ENCODE measurements around the gene WDFY2.

WDFY2 gene

DNA sequence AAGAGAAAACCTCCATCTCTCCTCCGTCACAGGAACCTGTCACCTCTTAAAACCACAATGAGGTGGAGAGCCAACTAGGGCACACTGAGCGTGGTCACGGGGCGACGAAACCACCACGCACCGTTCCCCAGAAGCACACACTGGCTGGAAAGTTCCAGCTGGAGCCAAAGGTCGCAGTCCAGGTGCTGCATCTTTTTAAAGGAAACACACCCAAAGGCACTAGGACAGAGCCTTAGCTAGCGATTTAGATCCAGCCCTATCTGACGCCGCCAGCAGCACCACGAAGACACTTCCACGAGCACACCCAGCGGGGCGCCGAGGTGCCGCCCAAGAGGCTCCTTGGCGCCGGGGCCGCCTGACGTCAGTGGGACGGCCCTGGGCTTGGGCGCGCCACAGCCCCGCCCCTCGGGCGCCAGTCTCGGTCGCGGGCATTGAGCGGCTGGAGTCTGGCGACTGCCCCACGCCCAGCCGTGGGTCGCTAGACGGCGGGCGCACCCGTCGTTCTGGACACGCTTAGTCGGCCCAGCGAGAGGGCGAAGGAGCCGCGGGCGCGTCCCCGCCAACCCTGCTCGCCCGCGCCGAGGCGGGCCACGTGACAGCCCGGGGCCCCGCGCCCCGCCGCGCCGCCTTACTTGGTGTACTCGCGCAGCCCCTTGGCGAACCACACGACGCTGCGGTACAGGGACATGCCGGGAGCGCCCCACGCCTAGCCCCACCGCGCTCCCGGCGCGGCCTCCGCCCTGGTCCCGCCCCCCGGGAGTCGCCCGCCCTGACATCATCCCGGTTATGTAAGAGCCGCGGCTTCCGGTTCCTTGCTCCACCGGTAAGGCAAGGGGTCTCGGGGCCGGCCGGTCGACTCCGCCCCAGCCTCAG, 219.4 kb downstream of the WDFY2 start, which contains the start of gene DHRS12:
Gene DHRS12 (minus strand): TSS at position 742 of the 873 bp plus-strand sequence. CDS start 4,504 bp downstream, outside the sequence.
- no peak for DNase-seq

DNA sequence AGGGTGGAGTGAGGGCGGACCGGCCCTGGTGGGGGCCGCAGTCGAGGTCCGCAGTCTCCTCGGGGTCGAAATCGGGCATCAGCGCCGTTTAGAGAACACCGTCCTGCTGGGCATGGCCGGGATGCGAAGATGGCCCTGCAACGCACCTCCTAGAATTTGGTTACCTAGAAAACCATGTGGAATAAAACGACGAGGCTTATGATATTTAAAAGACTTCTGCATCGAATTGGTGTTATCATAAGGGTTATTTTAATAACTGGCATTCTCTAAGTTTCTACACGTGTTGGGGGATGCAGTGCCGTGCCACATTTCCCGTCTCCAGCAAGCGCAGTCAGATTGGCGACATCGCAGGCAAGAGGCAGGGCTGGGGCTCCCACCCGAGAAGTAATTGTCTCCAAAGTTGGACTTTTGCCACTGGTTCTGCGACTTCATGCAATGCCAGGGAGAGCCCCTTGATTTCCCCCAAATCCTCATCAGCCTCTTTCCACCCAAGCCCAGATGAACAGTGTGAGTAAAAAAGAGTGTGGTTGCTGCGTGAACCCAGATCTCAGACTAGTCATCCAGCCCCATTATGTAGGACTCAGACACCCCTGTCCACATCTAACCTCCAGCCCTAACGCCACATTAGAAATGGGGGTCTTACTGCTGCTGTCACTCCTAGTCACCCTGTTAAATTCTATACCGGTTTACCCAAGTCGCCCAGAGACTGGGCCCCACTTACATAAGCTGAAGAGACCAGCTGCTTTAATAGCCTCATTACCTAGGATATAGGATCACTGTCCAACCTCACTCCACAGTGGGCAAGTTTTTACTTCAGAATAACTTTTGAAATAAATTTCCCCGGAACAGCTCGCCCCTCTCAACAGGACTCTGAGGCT, 220.3 kb downstream of the WDFY2 start:
- no peak for DNase-seq

DNA sequence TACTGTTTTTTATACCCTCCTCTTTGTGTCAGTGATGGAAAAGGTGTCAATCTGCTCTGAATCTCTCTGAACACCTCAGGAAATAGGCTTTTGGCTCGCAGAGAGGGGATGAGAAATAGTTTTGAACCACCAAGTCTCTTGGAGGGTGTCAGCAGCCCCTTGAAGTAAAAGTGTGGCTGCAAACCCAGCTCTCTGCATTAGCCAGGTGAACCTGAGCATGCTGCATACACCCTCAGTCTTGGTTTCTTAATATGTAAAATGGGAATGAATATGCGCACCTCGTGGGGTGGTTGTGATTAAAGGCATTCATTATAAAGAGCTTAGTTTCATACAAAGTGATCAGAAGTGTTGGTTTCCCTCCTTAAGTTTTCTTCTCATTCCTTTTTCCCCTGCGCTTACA, 221.1 kb downstream of the WDFY2 start:
- no peak for DNase-seq

DNA sequence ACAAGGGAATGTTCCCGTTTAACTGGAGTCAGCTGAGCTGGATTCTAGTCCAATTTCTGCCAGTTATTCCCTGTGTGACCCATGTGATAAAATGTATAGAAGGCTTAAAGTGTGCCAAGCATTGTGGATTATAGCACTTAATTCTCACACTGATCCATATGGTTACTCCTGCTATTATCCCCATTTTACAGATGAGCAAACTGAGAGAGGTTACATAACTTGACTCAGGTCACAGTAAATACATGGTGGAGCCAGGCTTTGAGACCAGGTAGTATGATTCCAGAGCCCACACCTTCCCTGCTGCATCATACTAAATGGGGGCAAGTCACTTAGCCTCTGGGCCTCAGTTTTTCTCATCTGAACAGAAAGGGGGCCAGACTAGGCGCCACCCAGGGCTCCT, 221.7 kb downstream of the WDFY2 start:
- no peak for DNase-seq

DNA sequence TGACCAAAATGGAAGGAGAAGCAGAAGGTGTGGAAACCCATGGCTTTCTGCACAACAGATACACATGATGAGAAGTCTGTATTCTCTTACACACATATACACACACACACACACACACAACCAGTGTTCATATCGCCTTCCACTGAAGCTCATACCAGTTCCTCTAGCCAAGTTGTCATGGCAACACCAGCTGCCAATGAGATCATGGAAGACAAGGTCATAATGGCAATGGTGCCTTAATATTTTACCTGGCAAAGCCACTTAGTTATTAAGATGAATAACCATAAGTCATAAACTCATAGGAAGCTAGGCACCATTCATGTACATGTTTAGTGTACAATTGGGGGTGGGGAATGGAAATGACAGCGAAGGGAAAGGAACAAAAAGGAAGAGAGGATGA, 222.3 kb downstream of the WDFY2 start:
- no peak for DNase-seq

DNA sequence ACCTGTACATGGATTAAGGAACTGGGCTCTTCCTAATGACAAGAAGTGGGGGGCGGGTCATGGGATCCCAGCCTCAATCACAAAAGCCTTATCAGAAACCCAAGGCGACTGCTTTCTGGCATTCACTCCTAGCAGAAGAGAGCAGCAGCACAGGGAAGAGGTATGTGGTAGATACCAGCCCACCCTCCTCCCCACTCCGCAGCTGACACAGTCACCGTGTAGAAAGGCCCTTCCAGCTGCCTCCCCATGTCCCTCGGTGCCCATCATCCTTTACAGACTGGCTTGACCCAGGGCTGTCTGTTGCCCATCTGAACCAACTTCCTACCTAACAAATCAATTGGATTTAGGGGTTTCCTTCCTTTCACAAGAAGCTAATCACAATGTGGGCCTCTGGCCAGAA, 222.8 kb downstream of the WDFY2 start:
- DNase-seq: no peak

DNA sequence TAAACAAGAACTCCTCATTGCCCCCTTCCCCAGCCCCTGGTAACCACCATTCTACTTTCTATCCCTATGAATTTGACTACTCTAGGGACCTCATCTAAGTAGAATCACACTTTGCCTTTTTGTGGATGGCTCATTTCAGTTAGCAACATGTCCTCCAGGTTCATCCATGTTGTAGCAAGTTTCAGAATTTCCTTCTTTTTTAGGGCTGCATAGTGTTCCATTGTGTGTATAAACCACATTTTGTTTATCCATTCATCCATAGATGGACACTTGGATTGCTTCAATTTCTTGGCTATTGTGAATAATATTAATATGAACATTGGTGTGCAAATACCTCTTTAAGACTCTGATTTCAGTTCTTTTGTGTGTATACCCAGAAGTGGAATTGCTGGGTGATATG, 224.5 kb downstream of the WDFY2 start:
- no peak for DNase-seq

DNA sequence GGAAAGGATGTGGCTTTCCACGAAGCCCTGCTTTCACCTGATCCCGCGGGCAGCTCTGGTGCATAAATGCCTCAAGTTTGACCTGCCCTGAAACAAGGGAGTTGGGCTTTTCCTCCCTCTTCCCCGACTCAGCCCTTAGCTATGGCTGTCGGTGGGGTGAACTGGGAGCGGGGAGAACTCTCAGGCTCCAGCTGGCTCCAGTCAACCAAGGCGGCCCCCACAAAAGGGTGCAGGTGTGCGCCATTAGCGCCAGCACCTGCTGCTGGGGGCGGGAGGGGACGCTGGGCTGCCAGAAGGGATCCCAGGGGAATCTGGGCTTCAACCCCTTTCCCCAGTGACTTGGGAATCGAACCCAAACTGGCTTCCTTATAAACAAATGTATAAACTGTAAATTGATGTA, 226.8 kb downstream of the WDFY2 start:
- no peak for DNase-seq

DNA sequence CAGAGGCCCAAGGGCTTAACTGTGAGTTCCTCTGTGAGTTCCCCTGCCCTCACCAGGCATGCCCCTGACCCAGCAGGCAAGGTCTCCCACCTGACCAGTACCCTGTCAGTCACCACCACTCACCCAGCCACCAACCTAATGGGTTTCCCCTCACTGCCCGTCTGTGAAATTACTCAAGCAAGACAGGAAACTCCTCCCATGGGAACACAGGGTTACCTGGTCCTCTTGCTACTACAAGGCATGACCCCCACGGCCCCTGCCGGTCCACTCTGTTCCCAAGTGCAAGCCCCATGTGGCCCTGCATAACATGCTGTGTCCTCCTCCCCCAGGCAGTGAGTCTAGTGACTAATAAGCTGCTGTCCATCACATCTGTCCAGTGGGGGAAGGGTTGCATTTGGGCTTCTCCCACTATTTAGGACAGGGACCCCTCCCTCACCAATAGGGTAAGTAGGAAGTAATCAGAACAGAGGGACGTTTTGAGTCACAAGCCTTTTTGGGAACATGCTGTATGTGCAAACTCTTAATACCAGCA, 227.7 kb downstream of the WDFY2 start:
- no peak for DNase-seq

DNA sequence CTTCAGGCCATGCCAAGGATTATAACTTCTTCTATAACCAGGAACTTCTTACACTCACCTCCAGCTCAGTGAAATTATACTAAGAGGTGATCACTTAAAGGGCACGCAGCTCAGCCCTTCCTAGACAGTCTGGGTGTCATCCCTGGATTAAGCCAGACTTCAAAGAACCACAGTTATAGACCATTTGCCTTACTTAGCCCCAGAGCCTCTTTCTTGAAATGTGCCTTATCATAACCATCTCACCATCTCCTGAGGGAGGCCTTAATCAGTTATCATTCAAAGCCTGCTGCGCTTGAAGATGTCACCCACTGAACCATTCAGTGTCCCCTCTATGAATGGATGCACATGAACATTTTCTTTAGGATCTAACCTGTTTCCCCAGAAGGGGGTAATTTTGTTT, 229.8 kb downstream of the WDFY2 start:
- DNase-seq: no peak

DNA sequence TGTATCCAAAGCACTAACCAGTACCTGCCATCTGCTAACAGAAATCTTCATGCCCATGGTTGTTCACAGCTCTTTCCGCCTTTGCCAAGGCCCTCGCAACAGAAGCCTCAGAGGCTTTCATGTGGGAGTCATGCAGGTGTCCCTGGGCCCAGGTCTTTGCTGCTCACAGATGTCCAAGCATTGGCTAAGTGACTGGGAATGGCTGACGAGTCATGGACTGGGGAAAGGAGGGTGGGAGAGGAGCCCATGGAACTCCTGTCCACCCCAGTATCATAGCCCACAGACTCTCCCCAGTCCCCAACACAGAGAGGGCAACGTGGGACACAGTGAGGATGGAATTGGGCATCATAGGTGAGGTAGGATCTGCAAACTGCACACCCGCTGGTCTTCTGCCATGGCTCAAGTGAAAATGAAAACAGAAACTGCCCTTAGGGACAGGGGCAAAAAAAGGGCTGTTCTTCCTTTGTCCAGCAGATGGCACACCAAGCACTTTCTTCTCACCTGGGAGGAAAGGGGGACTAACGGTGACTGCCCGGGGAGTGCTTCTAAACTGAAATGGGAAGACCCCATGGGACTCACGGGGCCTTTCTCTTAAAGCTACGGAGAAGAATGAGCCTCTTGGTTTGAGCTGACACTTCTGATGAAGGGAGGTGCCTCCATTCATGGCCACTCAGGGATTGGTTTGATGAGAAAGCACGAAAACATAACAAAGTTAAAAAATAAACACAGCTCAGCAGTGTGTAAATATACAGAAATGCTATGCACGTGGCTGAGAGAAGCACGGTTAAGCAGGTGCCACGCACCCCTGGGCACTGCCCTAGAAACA, 230.8 kb downstream of the WDFY2 start:
- peak; percentile 2 for DNase-seq

DNA sequence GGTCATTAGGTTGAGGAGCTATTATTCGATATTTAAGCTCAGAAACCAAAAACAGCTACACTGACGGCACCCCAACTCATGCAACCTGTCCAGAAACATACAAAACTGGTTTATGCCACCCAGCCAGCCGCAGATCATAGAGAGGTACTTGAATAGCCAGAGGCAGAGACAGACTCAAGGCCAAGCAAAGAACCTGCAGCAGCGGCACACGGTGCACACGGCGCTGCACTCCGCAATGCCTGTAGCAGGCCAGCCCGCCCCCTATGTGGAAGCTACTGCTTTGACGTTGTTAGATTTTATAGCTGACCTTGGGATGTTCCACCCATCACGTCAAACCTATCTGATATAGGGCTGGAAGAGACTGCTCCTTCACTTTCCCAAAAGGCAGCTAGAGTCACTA, 231.6 kb downstream of the WDFY2 start:
- no peak for DNase-seq

DNA sequence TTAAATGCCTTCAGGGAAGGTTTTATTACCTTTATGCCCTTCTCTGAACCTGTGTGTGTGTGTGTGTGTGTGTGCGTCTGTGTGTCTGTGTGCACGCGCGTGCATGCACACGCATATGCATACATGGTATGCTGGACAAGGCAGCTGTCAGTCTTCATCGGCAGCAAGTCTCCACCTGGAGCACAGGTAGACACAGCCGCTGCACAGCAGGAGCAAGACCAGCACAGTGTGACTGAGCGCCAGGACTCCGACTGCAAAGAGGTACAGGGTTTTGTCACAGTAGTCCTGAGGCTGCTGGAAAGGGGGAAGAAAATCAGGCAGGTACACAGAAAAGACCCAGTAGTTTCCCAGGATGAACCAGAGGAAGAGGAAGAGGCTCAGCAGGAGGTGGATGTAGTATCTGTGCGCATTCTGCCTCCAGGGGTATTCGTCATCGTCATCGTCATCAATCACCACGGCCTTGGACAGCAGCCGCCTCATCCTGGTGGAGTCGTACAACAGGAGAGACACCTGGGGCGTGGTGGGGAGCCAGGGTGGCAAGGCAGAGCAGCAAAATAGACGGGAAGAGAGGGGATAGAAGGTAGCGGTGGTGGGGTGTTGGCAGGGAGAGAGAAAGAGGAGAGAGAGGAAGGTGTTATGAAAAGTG, 232.5 kb downstream of the WDFY2 start:
- DNase-seq: no peak
